Measurements from ENCODE around the gene NFE2L1. TPM values are rescaled to one million over a fixed set of nuclear protein-coding genes. Genes with fewer than 3 reads are reported as not detected.

NFE2L1 gene
- total and polyA plus RNA-seq, 9 of the 15 experiments (the other 6 are each of a cell fraction or from before 2014, with no cell fraction given) = 2.0 to 68.6 (median 39.7) TPM

- no peak for TF ChIP-seq CSDE1 (IDR thresholded peaks at IDR 0.05)
- no peak for TF ChIP-seq USF2 (CRISPR knock-in tag; IDR thresholded peaks at IDR 0.05)
- no peak for TF ChIP-seq ZNF589 (CRISPR knock-in tag; IDR thresholded peaks at IDR 0.05; ENCODE audit: low read depth)
- peak; percentile 60 for TF ChIP-seq RBM25 (IDR thresholded peaks at IDR 0.05; ENCODE audit: low read depth, low read length, severe bottlenecking)
- TF ChIP-seq ATF1 (CRISPR knock-in tag; IDR thresholded peaks at IDR 0.05) = no peak
- 0 out of 2 replicates have a peak, but pooled peaks have one; percentile 6 for TF ChIP-seq ATF1 (tag; IDR thresholded peaks at IDR 0.05)
- no peak for TF ChIP-seq E2F1 (CRISPR knock-in tag; IDR thresholded peaks at IDR 0.05)
- TF ChIP-seq ZHX1 (conservative IDR thresholded peaks at IDR 0.05; ENCODE audit: low read length) = no peak
- peak; percentile 100 for TF ChIP-seq MIER1 (IDR thresholded peaks at IDR 0.05; ENCODE audit: low read depth)
- no peak for TF ChIP-seq POLR2AphosphoS2 (IDR thresholded peaks at IDR 0.05; ENCODE audit: low read length)
- no peak for TF ChIP-seq ESRRA (IDR thresholded peaks at IDR 0.05; ENCODE audit: borderline replicate concordance, low read depth)
- no peak for TF ChIP-seq PREB (CRISPR knock-in tag; IDR thresholded peaks at IDR 0.05)
- no peak for TF ChIP-seq RFX5 (IDR thresholded peaks at IDR 0.05; ENCODE audit: low read depth, low read length)
- TF ChIP-seq ZBTB1 (CRISPR knock-in tag; IDR thresholded peaks at IDR 0.05; ENCODE audit: borderline replicate concordance, low read depth) = no peak
- no peak for TF ChIP-seq TCFL5 (CRISPR knock-in tag; conservative IDR thresholded peaks at IDR 0.05)
- TF ChIP-seq PATZ1 (CRISPR knock-in tag; IDR thresholded peaks at IDR 0.05; ENCODE audit: borderline replicate concordance) = no peak
- no peak for TF ChIP-seq STAT5A (IDR thresholded peaks at IDR 0.05; ENCODE audit: borderline replicate concordance, low read length)
- TF ChIP-seq CTBP1 (IDR thresholded peaks at IDR 0.05; ENCODE audit: borderline replicate concordance) = no peak; the same call in 1 of the 2 replicates
- TF ChIP-seq TAL1 (IDR thresholded peaks at IDR 0.05) = 0 out of 2 replicates have a peak, but pooled peaks have one; percentile 7
- TF ChIP-seq SNRNP70 (optimal IDR thresholded peaks at IDR 0.05; ENCODE audit: low read depth, low read length) = no peak
- TF ChIP-seq ZNF140 (CRISPR knock-in tag; IDR thresholded peaks at IDR 0.05) = no peak
- no peak for TF ChIP-seq ZNF696 (CRISPR knock-in tag; conservative IDR thresholded peaks at IDR 0.05)
- TF ChIP-seq CXXC5 (CRISPR knock-in tag; IDR thresholded peaks at IDR 0.05) = no peak
These were observed 33.5 kb upstream of the NFE2L1 start (continued) for GRCh38 chr17:48014595-48015111.
